NCI-H82 treated with DMSO at 0.1 percent for 48 hours (cell line): ENCODE results near the gene ZNF407.
"Not testable (repeated sequence)": the region's sequence is repeated elsewhere in the genome, so short reads cannot be mapped to it uniquely, and the experiment has no call there.

Experiments used
- DNase-seq: peaks from one replicate; lab custom pipeline; 2025; ENCODE audit not compliant: unreplicated experiment; lab: John Stamatoyannopoulos, UW

The ZNF407 gene

GRCh38 chr18:74951165-74951760, 353.6 kb downstream of the ZNF407 start:
- DNase-seq = no peak

GRCh38 chr18:74957588-74958224, 360.0 kb downstream of the ZNF407 start:
- DNase-seq = no peak

- DNase-seq = no peak
Observed at GRCh38 chr18:74959216-74959615, 361.5 kb downstream of the ZNF407 start.

- no peak for DNase-seq
Observed at GRCh38 chr18:74961596-74961995, 363.9 kb downstream of the ZNF407 start.

GRCh38 chr18:74963820-74964446, 366.3 kb downstream of the ZNF407 start:
- peak; percentile 1 for DNase-seq

- DNase-seq = no peak
Observed at GRCh38 chr18:74965682-74966081, 368.0 kb downstream of the ZNF407 start.

- DNase-seq = no peak
Observed at GRCh38 chr18:74967438-74967837, 369.8 kb downstream of the ZNF407 start.

GRCh38 chr18:74967979-74968378, 370.3 kb downstream of the ZNF407 start:
- no peak for DNase-seq

GRCh38 chr18:74971358-74971757, 373.7 kb downstream of the ZNF407 start:
- DNase-seq = not testable (repeated sequence)

GRCh38 chr18:74971776-74972175, 374.1 kb downstream of the ZNF407 start:
- DNase-seq = not testable (repeated sequence)

GRCh38 chr18:74972354-74972753, 374.7 kb downstream of the ZNF407 start:
- no peak for DNase-seq

GRCh38 chr18:74975001-74975400, 377.3 kb downstream of the ZNF407 start:
- DNase-seq = no peak

- no peak for DNase-seq
Observed at GRCh38 chr18:74976331-74976909, 378.8 kb downstream of the ZNF407 start.

- no peak for DNase-seq
Observed at GRCh38 chr18:74977041-74977440, 379.4 kb downstream of the ZNF407 start.

GRCh38 chr18:74980669-74981068, 383.0 kb downstream of the ZNF407 start:
- no peak for DNase-seq

GRCh38 chr18:74981476-74981875, 383.8 kb downstream of the ZNF407 start:
- no peak for DNase-seq

- DNase-seq = no peak
Observed at GRCh38 chr18:74982946-74983635, 385.4 kb downstream of the ZNF407 start.

- no peak for DNase-seq
Observed at GRCh38 chr18:74989134-74989533, 391.5 kb downstream of the ZNF407 start.

- DNase-seq = no peak
Observed at GRCh38 chr18:74990563-74991081, 393.0 kb downstream of the ZNF407 start.

- DNase-seq = no peak
Observed at GRCh38 chr18:74994502-74995418, 397.1 kb downstream of the ZNF407 start.
